ENCODE data around the gene LRRC9.
A peak's percentile ranks its signal among the peaks of the same experiment; 100 is the strongest.
"Not testable (repeated sequence)": the region's sequence is repeated elsewhere in the genome, so short reads cannot be mapped to it uniquely, and the experiment has no call there.

The LRRC9 gene

DNA sequence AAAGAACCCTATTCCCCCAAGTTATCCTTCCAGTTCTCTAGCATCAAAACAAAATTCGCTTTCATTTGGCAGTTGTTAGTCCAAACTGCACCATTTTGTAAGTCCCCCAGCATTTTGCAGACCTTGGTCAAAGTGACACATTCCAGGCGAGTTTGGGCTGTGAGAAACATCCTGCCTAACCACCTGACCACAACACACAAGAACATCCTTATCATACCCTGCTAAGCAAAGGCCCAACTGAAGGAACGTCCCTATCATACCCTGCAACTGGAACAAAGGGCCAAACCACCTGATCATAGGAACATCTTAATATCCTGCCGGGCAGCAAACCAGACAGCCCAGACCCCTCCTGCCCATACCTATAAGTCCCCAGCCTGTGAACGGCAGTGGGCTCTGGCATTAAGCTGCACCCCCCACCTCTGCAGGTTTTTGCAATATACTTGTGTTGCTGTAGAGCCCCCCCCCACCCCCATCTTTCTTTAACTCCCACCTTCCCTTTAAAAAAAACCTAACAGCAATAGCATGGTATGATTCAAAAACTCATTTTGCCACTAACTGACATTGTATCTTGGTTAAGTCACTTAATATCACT is 174.5 kb downstream of the LRRC9 start:
- DNase-seq (ENCODE audit: low read depth), result peak; percentile 25
- TF ChIP-seq, protein P1, sequence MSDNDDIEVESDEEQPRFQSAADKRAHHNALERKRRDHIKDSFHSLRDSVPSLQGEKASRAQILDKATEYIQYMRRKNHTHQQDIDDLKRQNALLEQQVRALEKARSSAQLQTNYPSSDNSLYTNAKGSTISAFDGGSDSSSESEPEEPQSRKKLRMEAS (IDR thresholded peaks at IDR 0.05; ENCODE audit: low read depth, low read length), result no peak
- TF ChIP-seq MYC (IDR thresholded peaks at IDR 0.05; ENCODE audit: low read depth, low read length) (no peak), POLR2A (IDR thresholded peaks at IDR 0.05; ENCODE audit: extremely low read depth, insufficient read length) (no peak)
- TF ChIP-seq, protein P2, sequence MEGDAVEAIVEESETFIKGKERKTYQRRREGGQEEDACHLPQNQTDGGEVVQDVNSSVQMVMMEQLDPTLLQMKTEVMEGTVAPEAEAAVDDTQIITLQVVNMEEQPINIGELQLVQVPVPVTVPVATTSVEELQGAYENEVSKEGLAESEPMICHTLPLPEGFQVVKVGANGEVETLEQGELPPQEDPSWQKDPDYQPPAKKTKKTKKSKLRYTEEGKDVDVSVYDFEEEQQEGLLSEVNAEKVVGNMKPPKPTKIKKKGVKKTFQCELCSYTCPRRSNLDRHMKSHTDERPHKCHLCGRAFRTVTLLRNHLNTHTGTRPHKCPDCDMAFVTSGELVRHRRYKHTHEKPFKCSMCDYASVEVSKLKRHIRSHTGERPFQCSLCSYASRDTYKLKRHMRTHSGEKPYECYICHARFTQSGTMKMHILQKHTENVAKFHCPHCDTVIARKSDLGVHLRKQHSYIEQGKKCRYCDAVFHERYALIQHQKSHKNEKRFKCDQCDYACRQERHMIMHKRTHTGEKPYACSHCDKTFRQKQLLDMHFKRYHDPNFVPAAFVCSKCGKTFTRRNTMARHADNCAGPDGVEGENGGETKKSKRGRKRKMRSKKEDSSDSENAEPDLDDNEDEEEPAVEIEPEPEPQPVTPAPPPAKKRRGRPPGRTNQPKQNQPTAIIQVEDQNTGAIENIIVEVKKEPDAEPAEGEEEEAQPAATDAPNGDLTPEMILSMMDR (IDR thresholded peaks at IDR 0.05; ENCODE audit: low read depth, low read length), result no peak
- H3K4me3 ChIP-seq (ENCODE audit: low read depth, low read length), result peak overlapping the region; percentile 99

DNA sequence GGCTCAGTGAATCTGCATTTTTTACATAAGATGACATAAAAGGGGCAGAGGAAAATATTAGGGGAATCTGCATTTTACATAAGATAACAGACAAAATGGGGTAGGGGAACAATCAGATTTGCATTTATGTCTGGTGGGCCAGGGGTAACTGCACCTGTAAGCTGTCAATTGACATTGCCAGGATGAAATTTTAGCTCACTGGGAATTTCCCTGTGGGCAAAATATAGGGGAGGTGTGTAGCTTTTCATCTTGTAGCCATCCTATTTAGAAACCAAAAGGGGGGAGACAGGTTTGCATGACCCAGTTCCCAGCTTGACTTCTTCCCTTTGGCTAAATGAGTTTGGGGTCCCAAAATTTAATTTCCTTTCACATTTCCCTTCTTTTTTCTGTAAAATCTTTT is 175.3 kb downstream of the LRRC9 start:
- H3K4me3 ChIP-seq (ENCODE audit: low read depth, low read length), result no peak overlapping the region
- DNase-seq (ENCODE audit: low read depth), result no peak
- TF ChIP-seq POLR2A (IDR thresholded peaks at IDR 0.05; ENCODE audit: extremely low read depth, insufficient read length) (no peak), MYC (IDR thresholded peaks at IDR 0.05; ENCODE audit: low read depth, low read length) (no peak)
- TF ChIP-seq, protein P2 (IDR thresholded peaks at IDR 0.05; ENCODE audit: low read depth, low read length), result no peak
- TF ChIP-seq, protein P1 (IDR thresholded peaks at IDR 0.05; ENCODE audit: low read depth, low read length), result no peak

DNA sequence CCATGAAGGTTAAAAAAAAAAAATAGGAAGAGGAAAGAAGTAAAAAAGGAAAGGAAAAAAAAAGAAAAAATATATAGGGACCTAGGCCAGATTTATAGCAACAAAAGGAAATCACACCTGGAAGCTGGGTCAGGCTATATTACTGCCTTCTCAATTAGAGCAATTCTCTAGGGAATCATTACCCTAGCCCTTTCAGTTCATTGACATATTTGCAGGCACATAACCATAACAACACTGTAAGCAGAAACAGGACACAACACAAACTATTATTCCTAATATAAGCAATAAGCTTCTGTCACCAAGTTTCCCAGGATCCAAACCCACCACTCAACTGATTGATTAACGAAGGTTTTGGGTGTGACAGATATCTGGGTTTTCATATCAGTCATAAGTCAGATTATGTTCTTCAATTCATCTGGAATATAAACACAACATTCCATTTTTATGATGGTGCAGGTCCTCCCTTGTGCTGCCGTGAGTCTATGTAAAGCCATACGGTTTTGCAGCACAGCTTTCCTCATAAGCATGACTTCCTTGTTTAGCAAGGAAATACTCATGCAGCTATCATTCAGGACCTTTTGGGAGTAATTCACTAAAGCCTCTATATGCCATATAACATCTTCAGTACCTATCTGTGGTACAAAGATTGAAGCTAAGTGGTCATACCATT is 176.0 kb downstream of the LRRC9 start:
- TF ChIP-seq, protein P2 (IDR thresholded peaks at IDR 0.05; ENCODE audit: low read depth, low read length), result no peak
- TF ChIP-seq, protein P1 (IDR thresholded peaks at IDR 0.05; ENCODE audit: low read depth, low read length), result no peak
- TF ChIP-seq POLR2A (IDR thresholded peaks at IDR 0.05; ENCODE audit: extremely low read depth, insufficient read length) (no peak), MYC (IDR thresholded peaks at IDR 0.05; ENCODE audit: low read depth, low read length) (no peak)
- no peak overlapping the region for H3K4me3 ChIP-seq (ENCODE audit: low read depth, low read length)

DNA sequence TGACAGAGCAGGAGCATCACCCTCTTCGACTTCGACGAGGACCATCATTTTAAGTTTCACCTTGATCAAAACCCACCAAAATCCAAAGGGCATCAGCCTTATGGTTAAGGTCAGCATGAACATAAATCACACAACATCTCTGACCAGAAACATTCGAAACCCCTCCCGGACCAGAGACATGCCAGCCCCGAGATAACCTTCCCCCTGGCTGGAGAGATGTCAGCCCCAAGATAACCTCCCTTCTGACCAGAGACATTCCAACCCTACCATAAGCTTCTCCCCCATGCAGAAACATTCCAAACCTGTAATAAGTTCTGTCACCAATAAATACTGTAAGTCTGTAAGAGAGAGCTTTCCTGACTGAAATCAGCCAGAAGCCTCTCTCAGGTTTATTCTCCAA is 178.0 kb downstream of the LRRC9 start:
- H3K4me3 ChIP-seq (ENCODE audit: low read depth, low read length), result no peak overlapping the region
- TF ChIP-seq, protein P1 (IDR thresholded peaks at IDR 0.05; ENCODE audit: low read depth, low read length), result no peak
- no peak for TF ChIP-seq MYC (IDR thresholded peaks at IDR 0.05; ENCODE audit: low read depth, low read length)
- no peak for TF ChIP-seq POLR2A (IDR thresholded peaks at IDR 0.05; ENCODE audit: extremely low read depth, insufficient read length)
- TF ChIP-seq, protein P2 (IDR thresholded peaks at IDR 0.05; ENCODE audit: low read depth, low read length), result no peak
- DNase-seq (ENCODE audit: low read depth), result no peak

More for the DNA sequence above, 176.0 kb downstream of the LRRC9 start:
- DNase-seq (ENCODE audit: low read depth), result no peak

DNA sequence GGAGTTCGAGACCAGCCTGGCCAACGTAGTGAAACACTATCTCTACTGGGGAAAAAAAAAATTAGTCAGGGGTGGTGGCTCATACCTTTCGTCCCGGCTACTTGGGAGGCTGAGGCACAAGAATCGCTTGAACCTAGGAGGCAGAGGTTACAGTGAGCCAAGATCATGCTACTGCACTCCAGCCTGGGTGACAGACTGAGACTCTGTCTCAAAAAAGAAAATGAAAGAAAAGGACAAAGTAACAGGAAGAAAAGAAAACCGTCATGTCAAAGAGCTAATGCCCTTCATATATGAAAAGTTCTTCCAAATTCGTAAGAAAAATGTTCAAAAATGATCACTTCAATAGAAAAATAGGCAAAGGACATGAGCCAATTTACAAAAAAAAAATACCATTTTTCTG is 179.9 kb downstream of the LRRC9 start:
- not testable (repeated sequence) for DNase-seq (ENCODE audit: low read depth); H3K4me3 ChIP-seq (ENCODE audit: low read depth, low read length)

DNA sequence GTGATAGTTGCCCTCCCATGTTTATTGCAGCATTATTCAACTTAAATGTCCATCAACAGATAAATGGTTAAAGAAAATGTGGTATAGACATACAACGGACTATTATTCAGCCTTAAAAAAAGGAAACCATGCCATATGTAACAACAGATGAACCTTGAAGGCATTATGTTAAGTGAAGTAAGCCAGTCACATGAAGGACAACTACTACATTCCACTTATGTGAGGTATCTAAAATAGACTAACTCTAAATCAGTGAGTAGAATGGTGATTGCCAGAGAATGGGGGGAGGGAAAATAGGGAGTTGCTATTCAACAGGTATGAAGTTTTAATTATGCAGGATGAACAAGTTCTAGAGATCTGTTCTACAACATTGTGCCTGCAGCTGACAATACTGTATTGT is 181.8 kb downstream of the LRRC9 start:
- no peak overlapping the region for H3K4me3 ChIP-seq (ENCODE audit: low read depth, low read length)
- TF ChIP-seq, protein P2 (IDR thresholded peaks at IDR 0.05; ENCODE audit: low read depth, low read length), result no peak
- TF ChIP-seq POLR2A (IDR thresholded peaks at IDR 0.05; ENCODE audit: extremely low read depth, insufficient read length) (no peak), MYC (IDR thresholded peaks at IDR 0.05; ENCODE audit: low read depth, low read length) (no peak)
- TF ChIP-seq, protein P1 (IDR thresholded peaks at IDR 0.05; ENCODE audit: low read depth, low read length), result no peak
- DNase-seq (ENCODE audit: low read depth), result no peak

Measured in NB4 (cell line).